Neural progenitor cell (in vitro differentiated cells): Measurements from ENCODE around the gene CCDC183.

Source experiments
- CTCF ChIP-seq: fragments of 200-600 bp; sonication (generic); IDR thresholded peaks from 2 replicates; pipeline ENCODE4 v1.5.1; 2017; ENCODE audit warnings: antibody characterized with exemption, mild to moderate bottlenecking
- EZH2phosphoT487 ChIP-seq: fragments of 200-600 bp; sonication (generic); IDR thresholded peaks from 2 replicates; pipeline ENCODE4 v1.6.1; 2017; ENCODE audit warnings: antibody characterized with exemption

GRCh38 chr9:136759001-136759400 lies 37.1 kb upstream of the CCDC183 start:
- TF ChIP-seq CTCF (no peak), EZH2phosphoT487 (no peak)
